ENCODE measurements around the gene SEMA3B. TPM values are rescaled to one million over a fixed set of nuclear protein-coding genes. Genes with fewer than 3 reads are reported as not detected.

Gene SEMA3B
- total RNA-seq, result 1 to 10 TPM in 3 of 5 experiments, under 1 TPM in 2; 0.73 to 3.7 (median 1.4) TPM
- polyA plus RNA-seq, result not detected
- 2.3 reads per million, percentile 11 among the genes with 10 or more reads in this experiment for total RNA-seq

GRCh38 chr3:50268703-50269451, at the start of gene SEMA3B:
TSS of gene SEMA3B (plus strand) at chr3:50269147. CDS start at chr3:50269241, 94 bp downstream.
- H3K36me3 ChIP-seq (ENCODE audit: control insufficient read depth in 2 of 3, insufficient read depth in 3 of 3, low read length in 3 of 3), result no peaks in the 10 kb centered on the region
- H3K4me1 Mint-ChIP-seq, result peaks cover 5 to 13% (median 9%) of the 10 kb centered on the region in 7 donors
- intact Hi-C loops (cut with micrococcal nuclease), result no loop called here
- ChIA-PET POLR2A (interaction anchor here (0.9 kb wide), 1 partner anchor 18 kb away, joined by 3 read pairs; no protein-coding TSS in a partner anchor), CTCF (no interaction called here)
- DNase-seq (no peak), ATAC-seq (no peak)
- H3K4me1 ChIP-seq (ENCODE audit: control insufficient read depth in 2 of 2, insufficient read depth in 2 of 2, low read length in 2 of 2), result peaks cover 5 to 7% of the 10 kb centered on the region in 2 donors
- no peak within 1 kb of the TSS for H3K27ac ChIP-seq (ENCODE audit: low read depth, low read length)
- no peak within 1 kb of the TSS for H3K4me3 ChIP-seq (ENCODE audit: low read length)
- no peaks in the 10 kb centered on the region for H3K36me3 Mint-ChIP-seq
- peaks cover 4% of the 10 kb centered on the region in 2 donors for H3K27me3 ChIP-seq (ENCODE audit: control insufficient read depth in 2 of 2, insufficient read depth in 2 of 2, low read length in 2 of 2)
- H3K9me3 ChIP-seq (ENCODE audit: control insufficient read depth in 2 of 3, low read length in 3 of 3), result no peaks in the 10 kb centered on the region
- H3K27me3 Mint-ChIP-seq, result peaks cover 4 to 38% (median 6%) of the 10 kb centered on the region in 5 donors
- H3K4me3 Mint-ChIP-seq, result no peak within 1 kb of the TSS
- H3K9me3 Mint-ChIP-seq, result no peaks in the 10 kb centered on the region
- peak within 1 kb of the TSS in 1 of 9 donors; percentile 23 for H3K27ac Mint-ChIP-seq

- Histone ChIP-seq H3K27ac (ENCODE audit: low read depth, low read length) (no peak overlapping the region), H3K36me3 (ENCODE audit: control insufficient read depth in 2 of 3, insufficient read depth in 3 of 3, low read length in 3 of 3) (no peaks in the 10 kb centered on the region), H3K4me1 (ENCODE audit: control insufficient read depth in 2 of 2, insufficient read depth in 2 of 2, low read length in 2 of 2) (no peaks in the 10 kb centered on the region), H3K9me3 (ENCODE audit: control insufficient read depth in 2 of 3, low read length in 3 of 3) (no peaks in the 10 kb centered on the region), H3K4me3 (ENCODE audit: low read length) (no peak overlapping the region), H3K27me3 (ENCODE audit: control insufficient read depth in 2 of 2, insufficient read depth in 2 of 2, low read length in 2 of 2) (no peaks in the 10 kb centered on the region)
- Mint-ChIP-seq H3K27ac (no peak overlapping the region), H3K4me1 (peaks cover 0 to 2% (median 0%) of the 10 kb centered on the region in 7 donors), H3K36me3 (no peaks in the 10 kb centered on the region), H3K4me3 (no peak overlapping the region), H3K9me3 (peaks cover 0 to 2% (median 0%) of the 10 kb centered on the region in 11 donors), H3K27me3 (peaks cover 0 to 6% (median 0%) of the 10 kb centered on the region in 5 donors)
- DNase-seq (no peak), ATAC-seq (no peak)
- ChIA-PET POLR2A (no interaction called here), CTCF (interaction anchor here (1.2 to 4.3 kb wide), 3 partner anchors 23 to 27 kb away, joined by 4 to 18 read pairs (median 4); no protein-coding TSS in a partner anchor)
- intact Hi-C loops (cut with micrococcal nuclease), result no loop called here
Observed at GRCh38 chr3:50219285-50219684, 49.7 kb upstream of the SEMA3B start.

DNA sequence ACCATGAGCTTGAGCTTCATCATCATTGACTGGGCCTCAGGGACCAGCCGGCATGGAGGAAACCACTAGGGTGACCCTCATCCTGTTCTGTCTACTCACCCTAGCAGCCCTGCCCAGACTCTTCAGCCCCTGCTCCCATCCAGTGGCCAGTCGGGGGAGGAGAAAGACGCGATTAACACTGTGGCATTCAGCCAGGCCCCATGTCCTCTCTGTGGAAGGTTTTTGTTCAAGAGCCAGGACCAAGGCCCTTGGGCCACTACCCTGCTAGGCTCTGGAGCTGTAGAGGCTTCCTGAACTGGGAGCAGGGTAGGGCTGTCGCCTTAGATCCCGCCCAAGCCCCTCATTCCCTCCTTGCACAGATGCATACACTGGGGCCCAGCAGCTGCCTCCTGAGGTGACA, 48.8 kb upstream of the SEMA3B start:
- H3K9me3 Mint-ChIP-seq, result peaks cover 0 to 2% (median 0%) of the 10 kb centered on the region in 11 donors
- H3K36me3 ChIP-seq (ENCODE audit: control insufficient read depth in 2 of 3, insufficient read depth in 3 of 3, low read length in 3 of 3), result no peaks in the 10 kb centered on the region
- no peaks in the 10 kb centered on the region for H3K27me3 ChIP-seq (ENCODE audit: control insufficient read depth in 2 of 2, insufficient read depth in 2 of 2, low read length in 2 of 2)
- H3K27ac Mint-ChIP-seq, result no peak overlapping the region
- H3K4me3 ChIP-seq (ENCODE audit: low read length), result no peak overlapping the region
- no peak for ATAC-seq
- peaks cover 0 to 7% (median 2%) of the 10 kb centered on the region in 7 donors for H3K4me1 Mint-ChIP-seq
- H3K9me3 ChIP-seq (ENCODE audit: control insufficient read depth in 2 of 3, low read length in 3 of 3), result no peaks in the 10 kb centered on the region
- no peaks in the 10 kb centered on the region for H3K36me3 Mint-ChIP-seq
- H3K27me3 Mint-ChIP-seq, result peaks cover 0 to 10% (median 0%) of the 10 kb centered on the region in 5 donors
- intact Hi-C loops (cut with micrococcal nuclease), result no loop called here
- no peak for DNase-seq
- POLR2A ChIA-PET, result interaction anchor here (1.0 kb wide), 1 partner anchor 16 kb away, joined by 3 read pairs; the partner anchor contains the start of gene GNAI2
- no peak overlapping the region for H3K27ac ChIP-seq (ENCODE audit: low read depth, low read length)
- no peak overlapping the region for H3K4me3 Mint-ChIP-seq
- no peaks in the 10 kb centered on the region for H3K4me1 ChIP-seq (ENCODE audit: control insufficient read depth in 2 of 2, insufficient read depth in 2 of 2, low read length in 2 of 2)
- CTCF ChIA-PET, result interaction anchor here (1.2 to 4.3 kb wide), 4 partner anchors 16 to 26 kb away, joined by 3 to 18 read pairs (median 6); no protein-coding TSS in a partner anchor

DNA sequence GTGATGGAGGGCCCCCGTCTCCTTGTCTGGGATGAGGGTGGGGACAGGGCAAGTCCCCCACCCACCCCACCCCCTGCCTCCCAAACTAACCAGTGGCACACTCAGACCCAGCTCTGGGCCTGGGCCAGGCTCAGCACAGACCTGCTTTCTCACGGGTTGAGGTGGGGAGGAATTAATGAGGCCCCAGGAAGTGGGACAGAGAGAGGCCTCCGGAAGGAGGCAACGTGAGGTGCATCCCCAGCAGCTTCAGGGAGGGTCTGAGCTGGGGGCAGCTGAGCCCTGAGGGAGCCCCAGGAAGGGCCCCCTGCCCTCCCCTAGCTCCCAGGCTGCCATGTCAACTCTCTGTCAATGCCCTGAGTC, 47.9 kb upstream of the SEMA3B start:
- Mint-ChIP-seq H3K36me3 (no peaks in the 10 kb centered on the region), H3K4me3 (no peak overlapping the region), H3K27me3 (peaks cover 0 to 17% (median 0%) of the 10 kb centered on the region in 5 donors), H3K27ac (no peak overlapping the region), H3K4me1 (peaks cover 0 to 14% (median 5%) of the 10 kb centered on the region in 7 donors), H3K9me3 (peaks cover 0 to 2% (median 0%) of the 10 kb centered on the region in 11 donors)
- no peak overlapping the region for H3K27ac ChIP-seq (ENCODE audit: low read depth, low read length)
- ChIA-PET POLR2A (interaction anchor here (1.0 kb wide), 1 partner anchor 15 kb away, joined by 3 read pairs; the partner anchor contains the start of gene GNAI2), CTCF (interaction anchor here (0.6 to 2.1 kb wide), 7 partner anchors 10 to 101 kb away, joined by 3 to 9 read pairs (median 3); no protein-coding TSS in a partner anchor)
- H3K36me3 ChIP-seq (ENCODE audit: control insufficient read depth in 2 of 3, insufficient read depth in 3 of 3, low read length in 3 of 3), result no peaks in the 10 kb centered on the region
- no peak for ATAC-seq
- H3K4me1 ChIP-seq (ENCODE audit: control insufficient read depth in 2 of 2, insufficient read depth in 2 of 2, low read length in 2 of 2), result peaks cover under 1 to 2% of the 10 kb centered on the region in 2 donors
- no peaks in the 10 kb centered on the region for H3K27me3 ChIP-seq (ENCODE audit: control insufficient read depth in 2 of 2, insufficient read depth in 2 of 2, low read length in 2 of 2)
- H3K9me3 ChIP-seq (ENCODE audit: control insufficient read depth in 2 of 3, low read length in 3 of 3), result no peaks in the 10 kb centered on the region
- intact Hi-C loops (cut with micrococcal nuclease), result no loop called here
- no peak for DNase-seq
- no peak overlapping the region for H3K4me3 ChIP-seq (ENCODE audit: low read length)

- Histone ChIP-seq H3K36me3 (ENCODE audit: control insufficient read depth in 2 of 3, insufficient read depth in 3 of 3, low read length in 3 of 3) (no peaks in the 10 kb centered on the region), H3K27ac (ENCODE audit: low read depth, low read length) (no peak overlapping the region), H3K27me3 (ENCODE audit: control insufficient read depth in 2 of 2, insufficient read depth in 2 of 2, low read length in 2 of 2) (no peaks in the 10 kb centered on the region), H3K4me1 (ENCODE audit: control insufficient read depth in 2 of 2, insufficient read depth in 2 of 2, low read length in 2 of 2) (peaks cover 5% of the 10 kb centered on the region in 2 donors), H3K9me3 (ENCODE audit: control insufficient read depth in 2 of 3, low read length in 3 of 3) (no peaks in the 10 kb centered on the region), H3K4me3 (ENCODE audit: low read length) (no peak overlapping the region)
- H3K4me3 Mint-ChIP-seq, result no peak overlapping the region
- ChIA-PET POLR2A (no interaction called here), CTCF (interaction anchor here (0.6 to 2.1 kb wide), 6 partner anchors 11 to 51 kb away, joined by 3 to 9 read pairs (median 4); no protein-coding TSS in a partner anchor)
- H3K27ac Mint-ChIP-seq, result no peak overlapping the region
- peaks cover under 1 to 16% (median 9%) of the 10 kb centered on the region in 7 donors for H3K4me1 Mint-ChIP-seq
- DNase-seq (no peak), ATAC-seq (no peak)
- intact Hi-C loops (cut with micrococcal nuclease), result no loop called here
- H3K36me3 Mint-ChIP-seq, result no peaks in the 10 kb centered on the region
- H3K9me3 Mint-ChIP-seq, result peaks cover 0 to 2% (median 0%) of the 10 kb centered on the region in 11 donors
- peaks cover 0 to 17% (median 0%) of the 10 kb centered on the region in 5 donors for H3K27me3 Mint-ChIP-seq
Observed at GRCh38 chr3:50221411-50222168, 47.4 kb upstream of the SEMA3B start.

DNA sequence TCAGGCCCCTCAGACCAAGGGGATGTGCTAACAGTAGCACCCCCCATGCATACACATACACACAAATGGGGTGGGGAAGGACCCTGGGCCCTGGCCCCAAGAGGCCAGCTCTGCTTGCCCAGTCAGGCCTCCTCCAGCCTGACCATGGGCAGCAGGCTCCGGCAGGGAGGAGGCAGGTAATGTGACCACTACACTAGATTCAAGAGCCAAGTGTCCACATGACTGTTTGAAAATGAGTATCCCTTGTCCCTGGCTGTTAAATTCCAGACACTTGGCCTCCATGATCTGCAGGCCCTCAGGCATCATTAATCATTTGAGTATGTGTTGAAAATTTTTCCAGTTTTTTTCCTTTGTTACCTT, 46.8 kb upstream of the SEMA3B start:
- ChIA-PET POLR2A (no interaction called here), CTCF (interaction anchor here (1.1 to 2.1 kb wide), 3 partner anchors 12 to 29 kb away, joined by 4 to 9 read pairs (median 8); no protein-coding TSS in a partner anchor)
- peaks cover 0 to 17% (median 0%) of the 10 kb centered on the region in 5 donors for H3K27me3 Mint-ChIP-seq

More for the DNA sequence above, 46.8 kb upstream of the SEMA3B start:
- Mint-ChIP-seq H3K4me1 (peaks cover 6 to 20% (median 13%) of the 10 kb centered on the region in 7 donors), H3K9me3 (peaks cover 0 to 4% (median 0%) of the 10 kb centered on the region in 11 donors), H3K4me3 (no peak overlapping the region), H3K36me3 (no peaks in the 10 kb centered on the region), H3K27ac (no peak overlapping the region)
- Histone ChIP-seq H3K36me3 (ENCODE audit: control insufficient read depth in 2 of 3, insufficient read depth in 3 of 3, low read length in 3 of 3) (no peaks in the 10 kb centered on the region), H3K4me3 (ENCODE audit: low read length) (no peak overlapping the region), H3K9me3 (ENCODE audit: control insufficient read depth in 2 of 3, low read length in 3 of 3) (no peaks in the 10 kb centered on the region), H3K4me1 (ENCODE audit: control insufficient read depth in 2 of 2, insufficient read depth in 2 of 2, low read length in 2 of 2) (peaks cover 5 to 9% of the 10 kb centered on the region in 2 donors), H3K27me3 (ENCODE audit: control insufficient read depth in 2 of 2, insufficient read depth in 2 of 2, low read length in 2 of 2) (no peaks in the 10 kb centered on the region), H3K27ac (ENCODE audit: low read depth, low read length) (no peak overlapping the region)
- no peak for DNase-seq
- intact Hi-C loops (cut with micrococcal nuclease), result no loop called here
- no peak for ATAC-seq
